GM23338 (cell line): ENCODE measurements around the gene C1orf74. TPM values are rescaled to one million over a fixed set of nuclear protein-coding genes. Genes with fewer than 3 reads are reported as not detected.

ENCODE experiments used
- ATAC-seq: fragments of 200-7000 bp; cut with Tn5 transposase; 3 replicates; pipeline ENCODE4 v1.9.1; 2020
- DNase-seq: peaks from one replicate; pipeline ENCODE4 v3.0.0-alpha.2; 2015; ENCODE audit warnings: low spot score
- H2AFZ ChIP-seq: fragments of 200-600 bp; sonication (generic); 2 replicates; pipeline ENCODE4 v1.8.0; 2016; ENCODE audit warnings: antibody characterized with exemption, mild to moderate bottlenecking, moderate library complexity
- H3F3A ChIP-seq: fragments of 200-600 bp; sonication (generic); replicated peaks from 2 replicates; pipeline ENCODE4 v1.8.0; 2017; ENCODE audit warnings: antibody characterized with exemption, mixed run types, low read depth
- H3K27ac ChIP-seq: fragments of 200-600 bp; sonication (generic); 2 replicates; pipeline ENCODE4 v1.6.1; 2016; ENCODE audit warnings: low read depth
- H3K27me3 ChIP-seq: fragments of 200-600 bp; sonication (generic); 2 replicates; pipeline ENCODE4 v1.8.0; 2016; ENCODE audit warnings: mild to moderate bottlenecking, mixed run types, moderate library complexity; ENCODE audit not compliant: insufficient read depth
- H3K36me3 ChIP-seq: fragments of 200-600 bp; sonication (generic); 2 replicates; pipeline ENCODE4 v1.8.0; 2016; ENCODE audit warnings: mild to moderate bottlenecking; ENCODE audit not compliant: insufficient read depth
- H3K4me1 ChIP-seq: fragments of 200-600 bp; sonication (generic); 2 replicates; pipeline ENCODE4 v1.8.0; 2016; ENCODE audit warnings: mild to moderate bottlenecking, moderate library complexity; ENCODE audit not compliant: insufficient read depth
- H3K4me2 ChIP-seq: fragments of 200-600 bp; sonication (generic); 2 replicates; pipeline ENCODE4 v1.7.1; 2017; ENCODE audit warnings: mixed run types
- H3K4me3 ChIP-seq: fragments of 200-600 bp; sonication (generic); 2 replicates; pipeline ENCODE4 v1.6.1; 2016; ENCODE audit warnings: mixed run types
- H3K79me2 ChIP-seq: fragments of 200-600 bp; sonication (generic); replicated peaks from 2 replicates; pipeline ENCODE4 v1.8.0; 2017; ENCODE audit warnings: mild to moderate bottlenecking; ENCODE audit not compliant: insufficient read depth
- H3K9me2 ChIP-seq: fragments of 200-600 bp; sonication (generic); 2 replicates; pipeline ENCODE4 v1.8.0; 2017; ENCODE audit not compliant: insufficient read depth
- H4K20me1 ChIP-seq: fragments of 200-600 bp; sonication (generic); replicated peaks from 2 replicates; pipeline ENCODE4 v1.8.0; 2017; ENCODE audit warnings: mild to moderate bottlenecking; ENCODE audit not compliant: insufficient read depth
- H3K27ac Mint-ChIP-seq: 2 replicates; pipeline ENCODE4 v1.8.0; 2020; ENCODE audit warnings: inconsistent platforms, mild to moderate bottlenecking, moderate library complexity, mixed read lengths
- H3K27me3 Mint-ChIP-seq: 3 replicates; pipeline ENCODE4 v1.8.0; 2022; ENCODE audit warnings: low read depth, mild to moderate bottlenecking, moderate library complexity, mixed read lengths, inconsistent platforms; ENCODE audit not compliant: insufficient read depth, poor library complexity
- H3K36me3 Mint-ChIP-seq: 3 replicates; pipeline ENCODE4 v1.8.0; 2021; ENCODE audit warnings: low read depth, mild to moderate bottlenecking, inconsistent platforms, moderate library complexity, mixed read lengths
- H3K4me1 Mint-ChIP-seq: 3 replicates; pipeline ENCODE4 v1.8.0; 2020; ENCODE audit warnings: mild to moderate bottlenecking, inconsistent platforms, mixed read lengths
- H3K4me3 Mint-ChIP-seq: 3 replicates; pipeline ENCODE4 v1.8.0; 2021; ENCODE audit warnings: moderate library complexity, mild to moderate bottlenecking, inconsistent platforms, mixed read lengths
- H3K9me3 Mint-ChIP-seq: 3 replicates; pipeline ENCODE4 v1.8.0; 2020; ENCODE audit warnings: moderate library complexity, mild to moderate bottlenecking, inconsistent platforms, mixed read lengths
- CTCF ChIP-seq, 2 experiments: fragments of 200-600 bp in 1 of 2; sonication (generic) in 1 of 2; conservative IDR thresholded peaks; 2 replicates each; pipeline versions ENCODE4 v1.5.1 to v1.6.1; 2016 to 2017; ENCODE audit warnings: antibody characterized with exemption in 2 of 2, low read depth in 2 of 2, mild to moderate bottlenecking in 2 of 2, moderate library complexity in 1 of 2
- ETS1 ChIP-seq: IDR thresholded peaks from 2 replicates; pipeline ENCODE4 v1.6.1; 2016; ENCODE audit warnings: antibody characterized with exemption
- EZH2 ChIP-seq: fragments of 200-600 bp; sonication (generic); IDR thresholded peaks from one replicate; pipeline ENCODE4 v1.8.0; 2017; ENCODE audit warnings: antibody characterized with exemption, mild to moderate bottlenecking, low read depth; ENCODE audit not compliant: unreplicated experiment
- EZH2phosphoT487 ChIP-seq: fragments of 200-600 bp; sonication (generic); IDR thresholded peaks from one replicate; pipeline ENCODE4 v1.8.1; 2018; ENCODE audit warnings: antibody characterized with exemption; ENCODE audit not compliant: unreplicated experiment
- JUNB ChIP-seq: IDR thresholded peaks from one replicate; pipeline ENCODE4 v1.6.1; 2016; ENCODE audit warnings: antibody characterized with exemption; ENCODE audit not compliant: unreplicated experiment
- NANOG ChIP-seq: IDR thresholded peaks from 2 replicates; pipeline ENCODE4 v1.6.1; 2016; ENCODE audit warnings: antibody characterized with exemption, borderline replicate concordance
- POLR2AphosphoS5 ChIP-seq: IDR thresholded peaks from 2 replicates; pipeline ENCODE4 v1.6.1; 2016; ENCODE audit warnings: antibody characterized with exemption, low read depth
- REST ChIP-seq: IDR thresholded peaks from one replicate; pipeline ENCODE4 v1.6.1; 2018; ENCODE audit warnings: antibody characterized with exemption; ENCODE audit not compliant: unreplicated experiment
- ZNF114 ChIP-seq: fragments of 250-450 bp; sonication (Bioruptor Pico); IDR thresholded peaks from 2 replicates; pipeline ENCODE4 v1.5.0; 2020; ENCODE audit warnings: mild to moderate bottlenecking, moderate library complexity
- ZNF331 ChIP-seq: fragments of 250-450 bp; sonication (Bioruptor Pico); IDR thresholded peaks from 2 replicates; pipeline ENCODE4 v1.5.0; 2020; ENCODE audit warnings: low read depth, mild to moderate bottlenecking, moderate library complexity
- ZNF462 ChIP-seq: fragments of 250-450 bp; sonication (Bioruptor Pico); IDR thresholded peaks from 2 replicates; pipeline ENCODE4 v1.5.0; 2020; ENCODE audit warnings: mild to moderate bottlenecking, moderate library complexity
- polyA plus RNA-seq: library from polyadenylated mRNA; unstranded; fragments of >200 nt; fragmentation: Nextera tagmentation; extraction: Ambion mirVana; gene quantifications from 2 replicates; pipeline ENCODE4 v1.2.1, GENCODE V29; 2016
- total RNA-seq: library from RNA; depleted of rRNA; stranded (reverse); fragments of >200 nt; shearing (Covaris generic); gene quantifications from 2 replicates; pipeline ENCODE4 v1.2.3, GENCODE V29; 2014

C1orf74 gene
- total and polyA plus RNA-seq, 2 experiments from 2014 or later, result 2.8 to 3.9 TPM

- Histone ChIP-seq H3K4me1 (peaks cover 8% of the 10 kb centered on the region; the same call in 1 of the 2 replicates), H3F3A (no peaks in the 10 kb centered on the region), H3K36me3 (no peaks in the 10 kb centered on the region), H3K4me2 (no peak overlapping the region), H2AFZ (no peak overlapping the region), H3K79me2 (no peaks in the 10 kb centered on the region), H3K27me3 (no peaks in the 10 kb centered on the region), H3K27ac (no peak overlapping the region), H4K20me1 (no peaks in the 10 kb centered on the region), H3K9me2 (peaks cover 4% of the 10 kb centered on the region; the same call in 1 of the 2 replicates), H3K4me3 (no peak overlapping the region)
- Mint-ChIP-seq H3K27me3 (peaks cover 2% of the 10 kb centered on the region), H3K4me3 (no peak overlapping the region), H3K9me3 (no peaks in the 10 kb centered on the region), H3K27ac (no peak overlapping the region), H3K4me1 (peaks cover 9% of the 10 kb centered on the region), H3K36me3 (no peaks in the 10 kb centered on the region)
- TF ChIP-seq CTCF (conservative IDR thresholded peaks at IDR 0.05; ENCODE audit: low read depth in 2 of 2) (no peak), ZNF114 (CRISPR knock-in tag) (no peak), JUNB (no peak), REST (no peak), NANOG (no peak), ZNF462 (CRISPR knock-in tag) (no peak), EZH2 (no peak), POLR2AphosphoS5 (no peak), EZH2phosphoT487 (no peak), ZNF331 (CRISPR knock-in tag) (no peak), ETS1 (no peak)
- ATAC-seq (no peak), DNase-seq (no peak)
Observed at GRCh38 chr1:209767096-209767495, 17.3 kb downstream of the C1orf74 start.
